ENCODE measurements around the gene RAD51B. TPM values are rescaled to one million over a fixed set of nuclear protein-coding genes. Genes with fewer than 3 reads are reported as not detected.

RAD51B gene
- total RNA-seq, 1 donor from 2014 or later, result 28.5 TPM

- no peak for DNase-seq (ENCODE audit: extremely low spot score in 2 of 2)
- Histone ChIP-seq H3K36me3 (no peaks in the 10 kb centered on the region), H3K4me1 (peaks cover 59% of the 10 kb centered on the region), H3K27me3 (no peaks in the 10 kb centered on the region), H3K4me3 (no peak overlapping the region), H3K9me3 (no peaks in the 10 kb centered on the region), H3K27ac (peak overlapping the region; percentile 70)
- no peak for TF ChIP-seq POLR2A (IDR thresholded peaks at IDR 0.05)
- peak in 1 of 2 donors; percentile 50 for TF ChIP-seq POLR2AphosphoS5 (IDR thresholded peaks at IDR 0.05; ENCODE audit: insufficient read depth in 1 of 2, low read depth in 1 of 2)
- no peak for TF ChIP-seq CTCF (IDR thresholded peaks at IDR 0.05)
- intact Hi-C loops (cut with DNase I), result no loop called here
Observed at GRCh38 chr14:68145539-68145938, 326.0 kb downstream of the RAD51B start.

GRCh38 chr14:68146818-68147217 lies 327.2 kb downstream of the RAD51B start:
- no peak for DNase-seq (ENCODE audit: extremely low spot score in 2 of 2)
- H3K36me3 ChIP-seq, result no peaks in the 10 kb centered on the region
- no peak overlapping the region for H3K4me3 ChIP-seq
- H3K27ac ChIP-seq, result peak overlapping the region; percentile 70
- no peaks in the 10 kb centered on the region for H3K9me3 ChIP-seq
- no peaks in the 10 kb centered on the region for H3K27me3 ChIP-seq
- intact Hi-C loops (cut with DNase I), result no loop called here
- peaks cover 49% of the 10 kb centered on the region for H3K4me1 ChIP-seq
- TF ChIP-seq POLR2AphosphoS5 (IDR thresholded peaks at IDR 0.05; ENCODE audit: insufficient read depth in 1 of 2, low read depth in 1 of 2), result no peak
- TF ChIP-seq CTCF (IDR thresholded peaks at IDR 0.05), result no peak
- TF ChIP-seq POLR2A (IDR thresholded peaks at IDR 0.05), result no peak

GRCh38 chr14:68147303-68147702 lies 327.7 kb downstream of the RAD51B start:
- TF ChIP-seq POLR2A (IDR thresholded peaks at IDR 0.05) (no peak), POLR2AphosphoS5 (IDR thresholded peaks at IDR 0.05; ENCODE audit: insufficient read depth in 1 of 2, low read depth in 1 of 2) (peak in 1 of 2 donors; percentile 23)
- Histone ChIP-seq H3K27me3 (no peaks in the 10 kb centered on the region), H3K4me1 (peaks cover 44% of the 10 kb centered on the region), H3K36me3 (no peaks in the 10 kb centered on the region), H3K4me3 (no peak overlapping the region), H3K9me3 (no peaks in the 10 kb centered on the region), H3K27ac (peak overlapping the region; percentile 70)
- no peak for DNase-seq (ENCODE audit: extremely low spot score in 2 of 2)
- intact Hi-C loops (cut with DNase I), result no loop called here

- H3K4me3 ChIP-seq, result no peak overlapping the region
- intact Hi-C loops (cut with DNase I), result no loop called here
- H3K27me3 ChIP-seq, result no peaks in the 10 kb centered on the region
- H3K4me1 ChIP-seq, result peaks cover 34% of the 10 kb centered on the region
- no peaks in the 10 kb centered on the region for H3K9me3 ChIP-seq
- no peak for DNase-seq (ENCODE audit: extremely low spot score in 2 of 2)
- TF ChIP-seq POLR2AphosphoS5 (IDR thresholded peaks at IDR 0.05; ENCODE audit: insufficient read depth in 1 of 2, low read depth in 1 of 2) (no peak), POLR2A (IDR thresholded peaks at IDR 0.05) (no peak), CTCF (IDR thresholded peaks at IDR 0.05) (no peak)
- H3K27ac ChIP-seq, result no peak overlapping the region
- H3K36me3 ChIP-seq, result no peaks in the 10 kb centered on the region
Observed at GRCh38 chr14:68148276-68148675, 328.7 kb downstream of the RAD51B start.

GRCh38 chr14:68148763-68149162 lies 329.2 kb downstream of the RAD51B start:
- Histone ChIP-seq H3K9me3 (no peaks in the 10 kb centered on the region), H3K36me3 (no peaks in the 10 kb centered on the region), H3K4me3 (no peak overlapping the region), H3K4me1 (peaks cover 29% of the 10 kb centered on the region), H3K27me3 (no peaks in the 10 kb centered on the region), H3K27ac (no peak overlapping the region)
- TF ChIP-seq POLR2A (IDR thresholded peaks at IDR 0.05), result no peak
- TF ChIP-seq CTCF (IDR thresholded peaks at IDR 0.05), result no peak
- TF ChIP-seq POLR2AphosphoS5 (IDR thresholded peaks at IDR 0.05; ENCODE audit: insufficient read depth in 1 of 2, low read depth in 1 of 2), result no peak
- intact Hi-C loops (cut with DNase I), result no loop called here
- no peak for DNase-seq (ENCODE audit: extremely low spot score in 2 of 2)

All from vagina (tissue), 2 donors.